ENCODE data around the gene ALK.

ALK gene

GRCh38 chr2:29921560-29921915 is at the start of gene ALK:
Gene ALK (minus strand): TSS chr2:29921586. CDS start chr2:29920659, 927 bp downstream.
- peak; percentile 42 to 67 (median 57) for DNase-seq (ENCODE audit: low read depth in 2 of 3, low spot score in 1 of 3)

GRCh38 chr2:29966266-29966665 is 44.9 kb upstream of the ALK start:
- DNase-seq (ENCODE audit: low read depth in 2 of 3, low spot score in 1 of 3): no peak

DNA sequence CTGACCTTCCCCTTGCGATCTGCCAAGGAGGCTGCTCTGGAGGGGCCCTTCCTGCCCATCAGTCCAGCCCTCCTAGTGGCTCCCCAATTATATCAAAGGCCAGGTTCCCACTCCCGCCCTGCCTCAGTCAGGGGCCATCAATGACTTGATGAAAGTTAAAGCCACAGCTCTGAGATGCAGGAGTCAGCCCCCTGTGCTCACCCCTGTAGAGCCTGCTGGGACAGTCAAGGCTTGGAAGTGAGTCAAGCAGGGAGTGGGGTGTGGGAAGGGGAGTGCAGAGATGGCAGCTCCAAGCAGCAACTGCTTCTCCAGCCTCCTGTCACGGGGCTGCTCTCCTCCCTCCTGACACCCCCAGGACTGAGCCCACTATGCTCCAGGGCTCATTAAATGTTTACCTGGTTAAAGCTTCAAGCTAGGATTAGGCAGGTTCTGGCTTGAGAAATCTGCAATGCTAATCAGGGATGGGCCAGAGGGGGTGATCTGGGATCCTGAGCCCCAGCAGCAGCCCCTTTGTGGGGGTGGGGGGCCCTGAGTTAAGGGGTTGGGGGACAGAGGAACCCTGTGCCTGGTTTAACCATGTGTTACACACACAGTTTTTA is 42.7 kb upstream of the ALK start:
- DNase-seq (ENCODE audit: low read depth in 2 of 3, low spot score in 1 of 3): no peak

DNA sequence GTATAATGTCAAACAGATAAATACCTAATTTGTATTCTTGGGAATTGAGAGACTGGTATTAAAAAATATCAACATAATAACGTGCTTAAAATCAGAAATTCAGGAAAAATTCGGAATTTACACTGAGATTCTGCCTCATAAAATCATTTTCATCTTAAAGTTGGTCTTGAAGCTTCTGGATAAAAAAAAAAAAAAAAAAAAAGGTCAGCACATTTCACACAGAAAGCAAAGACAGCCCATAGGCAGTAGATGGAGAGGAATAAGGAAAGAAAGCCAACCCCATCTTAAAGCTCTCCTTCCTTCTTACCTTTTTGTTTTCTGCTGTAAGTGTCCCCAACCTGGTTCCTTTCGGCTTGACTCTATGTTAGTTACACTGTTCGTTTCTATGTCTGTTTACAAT is 41.5 kb upstream of the ALK start:
- DNase-seq (ENCODE audit: low read depth in 2 of 3, low spot score in 1 of 3): no peak

- DNase-seq (ENCODE audit: low read depth in 2 of 3, low spot score in 1 of 3): no peak
These were observed 32.9 kb upstream of the ALK start for GRCh38 chr2:29954316-29954715.

- DNase-seq (ENCODE audit: low read depth in 2 of 3, low spot score in 1 of 3): no peak
These were observed 31.6 kb upstream of the ALK start for GRCh38 chr2:29952973-29953372.

DNA sequence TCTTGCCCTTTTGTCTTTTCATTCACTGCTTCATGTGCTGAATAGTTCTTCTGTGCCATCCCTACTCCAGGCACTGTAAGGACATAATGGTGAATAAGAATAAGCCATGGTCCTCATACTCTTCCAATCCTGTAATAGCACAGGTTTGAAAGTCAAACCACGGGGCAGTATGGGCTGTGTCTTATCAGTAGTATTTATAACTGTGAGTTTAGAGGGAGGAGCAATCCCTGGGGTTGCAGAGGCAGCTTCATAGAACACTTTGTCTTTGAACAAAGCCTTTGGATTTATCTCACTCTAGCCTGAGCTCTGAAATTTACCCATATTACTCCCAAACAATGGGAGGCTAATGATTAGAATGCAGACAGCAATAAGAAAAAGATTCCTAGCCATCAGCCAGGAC is 30.2 kb upstream of the ALK start:
- DNase-seq (ENCODE audit: low read depth in 2 of 3, low spot score in 1 of 3): no peak

DNA sequence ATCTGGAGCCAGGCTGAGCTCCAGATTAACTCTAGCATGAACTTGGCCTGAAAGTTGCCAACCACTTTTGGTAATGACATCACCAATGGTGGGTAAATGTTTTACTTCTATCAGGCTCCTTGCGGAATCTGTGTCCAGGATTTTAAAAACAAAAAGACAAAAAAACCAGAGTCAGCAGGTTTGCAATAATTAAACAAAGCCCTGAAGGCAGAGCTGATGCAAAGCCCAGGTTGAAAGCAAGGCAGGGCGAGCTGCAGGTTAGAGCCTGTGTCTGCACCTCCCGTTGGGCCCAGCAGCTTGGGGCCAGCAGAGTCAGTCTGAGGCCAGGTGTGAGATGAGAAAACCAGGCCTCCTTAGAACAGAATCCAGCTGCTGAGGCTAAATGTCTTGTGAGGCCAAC is 29.1 kb upstream of the ALK start:
- DNase-seq (ENCODE audit: low read depth in 2 of 3, low spot score in 1 of 3): no peak

- DNase-seq (ENCODE audit: low read depth in 2 of 3, low spot score in 1 of 3): no peak
These were observed 27.7 kb upstream of the ALK start for GRCh38 chr2:29949042-29949441.

GRCh38 chr2:29946505-29946904 is 25.1 kb upstream of the ALK start:
- no peak for DNase-seq (ENCODE audit: low read depth in 2 of 3, low spot score in 1 of 3)

DNA sequence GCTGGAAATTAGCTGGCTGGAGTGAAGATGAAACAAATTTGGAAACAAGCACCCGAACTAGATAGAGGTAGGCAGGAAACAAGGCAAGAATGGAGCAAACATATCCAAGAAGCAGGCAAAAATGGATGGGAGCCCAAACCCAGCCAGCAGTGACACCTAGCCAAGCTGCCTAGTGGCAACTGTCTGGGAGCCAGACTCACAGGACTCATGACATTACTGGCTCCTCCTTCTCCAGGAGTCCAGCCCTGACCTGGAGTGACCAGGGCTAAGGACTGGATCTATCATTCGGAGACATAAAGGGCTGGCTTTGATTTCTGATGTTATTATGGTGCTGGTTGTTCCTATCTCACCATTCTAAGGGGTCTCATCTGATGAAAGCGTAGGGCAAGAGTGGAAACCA is 21.3 kb upstream of the ALK start:
- DNase-seq (ENCODE audit: low read depth in 2 of 3, low spot score in 1 of 3): no peak

- DNase-seq (ENCODE audit: low read depth in 2 of 3, low spot score in 1 of 3): no peak
These were observed 19.3 kb upstream of the ALK start for GRCh38 chr2:29940706-29941105.

- DNase-seq (ENCODE audit: low read depth in 2 of 3, low spot score in 1 of 3): no peak
These were observed 14.6 kb upstream of the ALK start for GRCh38 chr2:29936020-29936419.

- no peak for DNase-seq (ENCODE audit: low read depth in 2 of 3, low spot score in 1 of 3)
These were observed 10.4 kb upstream of the ALK start for GRCh38 chr2:29931818-29932217.

DNA sequence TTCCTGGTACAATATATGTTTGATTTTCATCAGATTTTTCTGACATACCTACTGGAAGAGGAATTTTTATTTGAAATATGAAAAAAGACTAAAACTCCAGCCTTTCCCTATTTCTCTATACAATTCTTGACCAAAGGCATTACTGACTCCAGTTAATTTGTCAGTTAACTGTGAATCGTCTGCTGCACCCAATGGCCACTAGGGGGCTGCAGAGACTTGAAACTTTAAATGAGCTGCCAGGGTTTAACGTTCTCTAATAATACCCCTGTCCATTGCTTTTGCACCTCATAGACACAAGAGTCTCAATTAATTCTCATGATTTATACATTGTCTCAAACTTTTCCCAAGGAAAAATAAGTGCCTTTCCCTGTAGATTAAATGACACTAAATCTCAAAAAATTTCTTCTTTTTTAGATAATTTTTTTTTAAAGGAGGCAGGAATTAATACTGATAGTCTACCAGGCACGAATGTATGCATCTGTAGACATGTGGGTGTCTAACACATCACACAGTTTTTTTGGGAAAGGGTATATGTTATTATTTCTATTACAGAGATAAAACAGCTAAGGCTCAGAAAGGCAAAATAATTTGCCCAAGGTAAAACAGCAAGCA is 1.8 kb upstream of the ALK start:
- peak in 2 of 3 donors; percentile 25 to 35 for DNase-seq (ENCODE audit: low read depth in 2 of 3, low spot score in 1 of 3)

- no peak for DNase-seq (ENCODE audit: low read depth in 2 of 3, low spot score in 1 of 3)
These were observed 1.2 kb upstream of the ALK start for GRCh38 chr2:29922605-29923004.

DNA sequence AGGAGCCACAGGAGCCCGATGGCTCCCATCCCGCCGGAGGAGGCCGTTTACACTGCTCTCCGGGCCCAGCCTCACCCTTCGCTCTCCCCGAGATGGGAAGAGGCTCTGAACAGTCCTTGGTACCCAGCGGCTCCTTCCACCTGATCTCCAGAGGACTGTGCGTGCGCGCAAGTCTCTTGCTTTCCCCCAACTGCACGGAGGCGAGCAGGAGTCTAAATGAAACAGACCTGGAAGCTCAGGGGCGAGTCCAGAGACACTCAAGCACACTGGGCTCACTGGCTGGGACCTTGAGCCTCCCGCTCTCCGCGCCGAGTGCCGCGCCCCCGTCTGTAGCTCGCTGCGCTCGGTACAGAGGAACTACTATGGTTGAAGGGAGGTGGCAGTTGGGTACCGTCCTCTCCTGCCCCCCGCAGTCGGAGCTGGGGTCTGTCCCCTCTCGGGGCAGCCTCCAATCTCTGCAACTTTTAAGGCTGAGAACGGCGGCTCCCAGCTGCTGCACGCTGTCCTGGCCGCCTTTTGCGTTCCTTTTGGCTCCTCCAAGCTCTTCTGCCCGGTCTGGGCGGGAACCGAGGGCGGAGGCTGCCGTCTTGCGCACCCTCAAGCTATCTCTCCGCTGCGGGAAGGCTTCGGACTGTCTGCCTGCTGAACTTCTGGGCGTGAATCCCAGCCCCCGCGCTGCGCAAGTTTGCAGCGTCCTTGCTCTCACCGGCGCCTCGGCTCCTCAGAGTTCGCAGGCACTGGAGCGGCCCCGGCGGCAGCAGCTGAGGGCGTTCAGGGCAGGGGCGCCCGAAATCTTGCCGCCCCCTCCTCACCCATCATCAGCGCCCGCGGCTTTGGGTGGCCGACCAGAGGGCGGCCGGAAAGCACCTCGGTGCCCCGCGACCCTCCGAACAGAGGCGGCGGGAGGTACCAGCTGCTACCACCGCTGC is 491 bp downstream of the ALK start:
- peak in 1 of 3 donors; percentile 1 for DNase-seq (ENCODE audit: low read depth in 2 of 3, low spot score in 1 of 3)

- DNase-seq (ENCODE audit: low read depth in 2 of 3, low spot score in 1 of 3): peak in 2 of 3 donors; percentile 35
These were observed 1.2 kb downstream of the ALK start for GRCh38 chr2:29920130-29920577.

DNA sequence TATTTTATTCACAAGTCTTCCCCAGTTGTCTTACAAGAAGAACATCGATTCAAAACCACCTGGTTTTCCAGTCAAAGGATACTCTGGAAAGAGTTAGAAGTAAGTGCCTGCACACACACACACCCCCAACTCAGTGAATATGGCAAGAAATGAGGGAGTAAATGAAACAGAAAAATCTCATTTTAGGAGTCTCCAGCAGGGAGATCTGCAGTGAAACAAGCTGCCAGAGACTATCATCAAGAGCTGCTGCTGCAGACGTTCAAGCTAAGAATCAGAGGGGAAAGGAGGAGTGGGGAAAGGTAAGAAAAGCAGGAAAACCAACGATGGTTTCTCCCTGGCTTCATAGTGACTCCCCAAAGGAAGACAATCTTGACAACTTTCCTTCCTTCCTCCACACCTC is 2.4 kb downstream of the ALK start:
- no peak for DNase-seq (ENCODE audit: low read depth in 2 of 3, low spot score in 1 of 3)

GRCh38 chr2:29917781-29918180 is 3.6 kb downstream of the ALK start:
- no peak for DNase-seq (ENCODE audit: low read depth in 2 of 3, low spot score in 1 of 3)

DNA sequence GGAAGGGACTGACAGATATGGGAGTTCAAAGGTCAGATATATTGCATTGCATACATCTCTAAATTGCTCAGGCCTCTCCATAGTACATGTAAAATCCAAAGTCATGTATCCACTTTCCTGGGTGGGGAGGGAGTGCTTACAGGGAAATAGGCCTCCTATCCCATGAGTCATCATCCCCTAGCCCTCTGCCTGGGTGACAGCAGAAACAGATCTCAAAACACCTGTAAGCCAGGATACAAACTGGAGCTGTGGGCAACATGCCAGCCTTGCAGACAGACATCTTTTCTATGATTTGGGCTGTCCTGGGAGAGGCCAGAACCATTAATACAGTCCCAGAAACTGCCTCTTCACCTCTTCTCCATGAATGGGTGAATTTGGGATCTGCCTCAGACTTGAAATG is 4.8 kb downstream of the ALK start:
- no peak for DNase-seq (ENCODE audit: low read depth in 2 of 3, low spot score in 1 of 3)

DNA sequence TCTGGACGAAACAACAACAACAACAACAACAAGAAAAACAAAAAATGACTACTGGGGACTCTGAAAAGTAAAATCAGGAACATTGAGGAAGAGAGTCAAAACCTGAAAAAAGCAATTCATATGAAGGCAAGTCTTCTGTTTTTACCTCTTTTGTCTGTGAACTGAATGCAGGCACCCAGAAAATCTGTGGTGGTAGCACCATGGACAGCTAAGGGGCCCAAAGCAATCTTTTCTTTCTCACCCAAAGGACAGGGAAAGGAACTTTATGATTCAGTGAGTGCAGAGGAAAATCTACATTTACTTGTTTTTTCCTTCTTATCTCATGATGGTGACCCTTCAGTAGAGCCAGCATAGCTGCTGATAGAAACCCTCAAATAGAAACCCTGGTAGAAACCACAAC is 10.4 kb downstream of the ALK start:
- DNase-seq (ENCODE audit: low read depth in 2 of 3, low spot score in 1 of 3): no peak

Measured in stimulated activated CD4-positive, alpha-beta T cell treated with anti-CD3 and anti-CD28 coated beads, Interleukin-12 subunit alpha, Interleukin-12 subunit beta, amount 100 ng/mL, for 48 hours (primary cell).